Stimulated activated naive B cell treated with anti-CD40 and anti-IgM and Interleukin-4, amounts not matched to agents 10 μg/mL and 1 μg/mL and 100 μg/mL, for 72 hours (primary cell): Measurements from ENCODE around the gene FAM98C.
"Not testable (repeated sequence)": the region's sequence is repeated elsewhere in the genome, so short reads cannot be mapped to it uniquely, and the experiment has no call there.

Experiments used
- ATAC-seq, 2 donors: fragments of 150-1000 bp; cut with Tn5 transposase; replicated peaks; 2 replicates each; pipeline ENCODE4 v1.10.0; 2021; ENCODE audit warnings: moderate library complexity in 1 of 2
- DNase-seq: peaks from one replicate; pipeline ENCODE4 v3.0.0; 2021
- H3K27ac Mint-ChIP-seq: one replicate; pipeline ENCODE4 v1.8.0; 2022; ENCODE audit warnings: mild to moderate bottlenecking, mixed read lengths
- H3K27me3 Mint-ChIP-seq, 2 donors: one replicate each; pipeline ENCODE4 v1.8.0; 2022; ENCODE audit warnings: mixed read lengths in 2 of 2
- H3K36me3 Mint-ChIP-seq, 2 donors: one replicate each; pipeline ENCODE4 v1.8.0; 2022; ENCODE audit warnings: mixed read lengths in 2 of 2, mild to moderate bottlenecking in 1 of 2
- H3K4me1 Mint-ChIP-seq, 2 donors: one replicate each; pipeline ENCODE4 v1.8.0; 2022; ENCODE audit warnings: mixed read lengths in 2 of 2, mild to moderate bottlenecking in 1 of 2
- H3K4me3 Mint-ChIP-seq, 2 donors: one replicate each; pipeline ENCODE4 v1.8.0; 2022; ENCODE audit warnings: mild to moderate bottlenecking in 2 of 2, mixed read lengths in 2 of 2, moderate library complexity in 1 of 2
- H3K9me3 Mint-ChIP-seq, 2 donors: one replicate each; pipeline ENCODE4 v1.8.0; 2022; ENCODE audit warnings: mixed read lengths in 2 of 2, mild to moderate bottlenecking in 1 of 2

FAM98C gene

GRCh38 chr19:38402967-38403674, at the start of gene FAM98C:
Gene FAM98C (plus strand): TSS chr19:38403093. CDS start chr19:38403154, 61 bp downstream.
- Mint-ChIP-seq H3K4me3 (peak within 1 kb of the TSS; percentile 93 to 96), H3K36me3 (peaks cover 9 to 14% of the 10 kb centered on the region in 2 donors), H3K27me3 (peaks cover 12 to 30% of the 10 kb centered on the region in 2 donors), H3K9me3 (no peaks in the 10 kb centered on the region), H3K4me1 (peaks cover 7 to 22% of the 10 kb centered on the region in 2 donors), H3K27ac (peak within 1 kb of the TSS; percentile 96)
- peak; percentile 97 for DNase-seq
- peak; percentile 97 to 98 for ATAC-seq

- Mint-ChIP-seq H3K36me3 (no peaks in the 10 kb centered on the region), H3K27me3 (peaks cover 13 to 43% of the 10 kb centered on the region in 2 donors), H3K9me3 (no peaks in the 10 kb centered on the region), H3K4me1 (peaks cover 5% of the 10 kb centered on the region in 2 donors), H3K27ac (no peak overlapping the region), H3K4me3 (no peak overlapping the region)
- no peak for DNase-seq
- ATAC-seq = no peak
Observed at GRCh38 chr19:38355728-38356725, 46.9 kb upstream of the FAM98C start.

GRCh38 chr19:38358071-38358470, 44.8 kb upstream of the FAM98C start:
- Mint-ChIP-seq H3K9me3 (no peaks in the 10 kb centered on the region), H3K4me1 (peaks cover 10 to 23% of the 10 kb centered on the region in 2 donors), H3K36me3 (no peaks in the 10 kb centered on the region), H3K27me3 (peaks cover 15 to 51% of the 10 kb centered on the region in 2 donors), H3K27ac (no peak overlapping the region), H3K4me3 (no peak overlapping the region)
- no peak for ATAC-seq
- no peak for DNase-seq

DNA sequence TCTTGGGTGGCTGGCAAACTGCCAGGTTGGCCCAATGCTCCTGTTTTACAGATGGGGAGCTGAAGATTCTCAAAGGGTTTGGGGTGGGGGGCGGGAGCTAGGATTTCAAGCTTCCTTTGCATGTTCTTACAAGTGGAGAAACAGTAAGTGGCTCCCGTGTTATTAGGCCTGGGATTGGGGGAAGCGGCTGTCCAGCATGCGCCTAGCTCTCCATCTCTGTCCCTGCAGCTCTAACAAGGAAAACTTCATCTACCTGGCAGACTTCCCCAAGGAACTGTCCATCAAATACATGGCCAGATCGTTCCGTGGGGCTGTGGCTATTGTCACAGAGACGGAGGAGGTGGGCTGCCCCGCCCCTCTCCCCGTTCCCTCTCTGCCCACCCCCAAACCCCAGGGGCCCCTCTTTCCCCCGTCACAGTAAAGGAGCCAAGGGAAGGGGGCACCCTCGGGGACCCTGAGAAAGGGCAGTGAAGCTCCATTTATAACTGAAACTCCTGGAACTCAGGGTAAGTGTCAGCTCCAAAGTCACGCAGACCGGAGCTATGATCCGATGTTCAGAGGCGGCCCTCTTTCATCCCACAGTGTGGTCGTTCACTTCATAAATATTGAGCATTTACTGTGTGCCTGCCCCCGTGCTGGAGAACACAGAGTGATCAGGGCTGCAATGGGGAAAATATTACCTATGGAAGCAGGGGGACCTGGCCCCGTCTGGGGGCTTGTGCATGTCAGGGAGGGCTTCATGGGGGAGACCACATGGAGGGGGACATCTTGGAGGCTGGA, 43.5 kb upstream of the FAM98C start:
- no peak for ATAC-seq
- Mint-ChIP-seq H3K9me3 (no peaks in the 10 kb centered on the region), H3K27ac (no peak overlapping the region), H3K27me3 (peaks cover 15 to 47% of the 10 kb centered on the region in 2 donors), H3K4me3 (no peak overlapping the region), H3K4me1 (peaks cover 10 to 23% of the 10 kb centered on the region in 2 donors), H3K36me3 (no peaks in the 10 kb centered on the region)
- no peak for DNase-seq

- Mint-ChIP-seq H3K9me3 (no peaks in the 10 kb centered on the region), H3K36me3 (no peaks in the 10 kb centered on the region), H3K4me3 (peak overlapping the region; percentile 87 to 90), H3K27me3 (peaks cover 15 to 39% of the 10 kb centered on the region in 2 donors), H3K4me1 (peaks cover 10 to 23% of the 10 kb centered on the region in 2 donors), H3K27ac (no peak overlapping the region)
- no peak for DNase-seq
- no peak for ATAC-seq
Observed at GRCh38 chr19:38360351-38360750, 42.5 kb upstream of the FAM98C start.

GRCh38 chr19:38360839-38361631, 41.9 kb upstream of the FAM98C start:
- no peak for ATAC-seq
- Mint-ChIP-seq H3K27me3 (peaks cover 16 to 38% of the 10 kb centered on the region in 2 donors), H3K27ac (no peak overlapping the region)

DNA sequence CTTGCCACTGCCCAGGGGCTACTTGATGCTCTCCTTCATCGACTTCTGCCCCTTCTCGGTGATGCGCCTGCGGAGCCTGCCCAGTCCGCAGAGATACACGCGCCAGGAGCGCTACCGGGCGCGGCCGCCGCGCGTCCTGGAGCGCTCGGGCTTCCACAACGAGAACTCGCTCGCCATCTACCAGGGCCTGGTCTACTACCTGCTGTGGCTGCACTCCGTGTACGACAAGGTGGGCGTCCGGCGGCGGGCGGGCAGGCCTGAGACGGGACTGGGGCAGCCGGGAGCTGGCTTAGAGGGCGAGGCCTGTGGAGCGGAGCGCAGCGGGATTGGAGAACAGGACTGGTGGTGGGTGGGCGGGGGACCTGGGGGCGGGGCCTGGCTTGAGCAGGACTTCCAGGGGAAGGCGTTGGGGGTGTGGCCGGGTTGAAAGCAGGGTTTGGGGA, 41.2 kb upstream of the FAM98C start:
- peaks cover 22 to 39% of the 10 kb centered on the region in 2 donors for H3K27me3 Mint-ChIP-seq
- H3K4me3 Mint-ChIP-seq = peak overlapping the region; percentile 87 to 90
- ATAC-seq (peak; percentile 78 to 79), DNase-seq (peak; percentile 60)
- H3K27ac Mint-ChIP-seq = no peak overlapping the region
- peaks cover 10 to 23% of the 10 kb centered on the region in 2 donors for H3K4me1 Mint-ChIP-seq
- H3K9me3 Mint-ChIP-seq = no peaks in the 10 kb centered on the region
- no peaks in the 10 kb centered on the region for H3K36me3 Mint-ChIP-seq

More at GRCh38 chr19:38360839-38361631, 41.9 kb upstream of the FAM98C start:
- Mint-ChIP-seq H3K9me3 (no peaks in the 10 kb centered on the region), H3K4me1 (peaks cover 10 to 23% of the 10 kb centered on the region in 2 donors), H3K36me3 (no peaks in the 10 kb centered on the region), H3K4me3 (peak overlapping the region; percentile 87 to 90)
- DNase-seq = no peak

- H3K4me3 Mint-ChIP-seq = peak overlapping the region; percentile 87 to 90
- H3K36me3 Mint-ChIP-seq = no peaks in the 10 kb centered on the region
- H3K27me3 Mint-ChIP-seq = peaks cover 24 to 43% of the 10 kb centered on the region in 2 donors
- H3K4me1 Mint-ChIP-seq = peaks cover 10 to 23% of the 10 kb centered on the region in 2 donors
- ATAC-seq (peak; percentile 69 to 79), DNase-seq (peak; percentile 60)
- H3K27ac Mint-ChIP-seq = no peak overlapping the region
- H3K9me3 Mint-ChIP-seq = no peaks in the 10 kb centered on the region
Observed at GRCh38 chr19:38362076-38362945, 40.6 kb upstream of the FAM98C start.

- ATAC-seq, H3K9me3 Mint-ChIP-seq, H3K27ac Mint-ChIP-seq, DNase-seq, H3K36me3 Mint-ChIP-seq: not testable (repeated sequence)
- Mint-ChIP-seq H3K4me1 (peaks cover 10 to 23% of the 10 kb centered on the region in 2 donors), H3K4me3 (peak overlapping the region; percentile 52 to 90), H3K27me3 (peaks cover 32 to 51% of the 10 kb centered on the region in 2 donors)
Observed at GRCh38 chr19:38362946-38363688, 39.8 kb upstream of the FAM98C start.

DNA sequence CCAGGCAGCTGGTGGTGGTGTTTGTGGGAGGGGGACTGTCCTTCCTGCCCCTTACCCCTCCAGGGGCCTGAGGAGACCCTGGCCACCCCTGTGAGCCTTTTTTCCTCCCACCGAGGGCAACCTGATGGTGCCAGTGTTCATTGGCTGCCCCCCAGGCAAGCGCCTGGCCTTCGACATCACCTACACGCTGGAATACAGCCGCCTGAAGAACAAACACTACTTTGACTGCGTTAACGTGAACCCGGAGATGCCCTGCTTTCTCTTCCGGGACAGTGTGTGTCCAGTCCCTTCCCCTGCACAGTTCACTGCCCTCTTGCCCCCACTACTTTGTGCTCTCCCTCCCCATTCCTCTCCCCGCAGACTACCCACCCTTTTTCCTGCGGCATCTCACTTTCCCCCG, 35.9 kb upstream of the FAM98C start:
- H3K27me3 Mint-ChIP-seq = peaks cover 31 to 43% of the 10 kb centered on the region in 2 donors
- DNase-seq = no peak
- ATAC-seq = no peak
- no peaks in the 10 kb centered on the region for H3K36me3 Mint-ChIP-seq
- H3K4me3 Mint-ChIP-seq = no peak overlapping the region
- H3K4me1 Mint-ChIP-seq = peaks cover 0 to 8% of the 10 kb centered on the region in 2 donors
- no peak overlapping the region for H3K27ac Mint-ChIP-seq
- H3K9me3 Mint-ChIP-seq = no peaks in the 10 kb centered on the region

DNA sequence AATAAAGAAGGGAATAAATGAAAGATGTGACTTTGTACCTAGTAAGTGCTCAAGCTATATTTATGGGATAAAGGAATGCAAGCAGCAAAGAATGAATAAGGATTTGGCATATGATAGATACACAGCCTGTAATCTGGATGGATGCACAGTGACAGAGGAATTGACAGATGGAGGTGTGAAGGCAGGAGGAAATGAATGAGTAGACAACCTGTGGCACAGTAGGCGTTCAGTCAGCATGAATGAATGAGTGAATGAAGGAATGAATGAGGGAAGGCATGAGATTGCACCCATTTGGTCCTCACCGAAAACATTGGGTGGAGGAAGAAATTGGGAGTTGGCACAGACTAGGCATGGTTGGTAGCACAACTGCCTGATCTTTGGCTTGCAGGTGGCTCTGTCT, 33.3 kb upstream of the FAM98C start:
- Mint-ChIP-seq H3K27me3 (peaks cover 31 to 37% of the 10 kb centered on the region in 2 donors), H3K9me3 (no peaks in the 10 kb centered on the region), H3K36me3 (peaks cover under 1% of the 10 kb centered on the region in 2 donors), H3K27ac (no peak overlapping the region), H3K4me1 (peaks cover 2% of the 10 kb centered on the region in 2 donors), H3K4me3 (no peak overlapping the region)
- no peak for DNase-seq
- ATAC-seq = no peak

DNA sequence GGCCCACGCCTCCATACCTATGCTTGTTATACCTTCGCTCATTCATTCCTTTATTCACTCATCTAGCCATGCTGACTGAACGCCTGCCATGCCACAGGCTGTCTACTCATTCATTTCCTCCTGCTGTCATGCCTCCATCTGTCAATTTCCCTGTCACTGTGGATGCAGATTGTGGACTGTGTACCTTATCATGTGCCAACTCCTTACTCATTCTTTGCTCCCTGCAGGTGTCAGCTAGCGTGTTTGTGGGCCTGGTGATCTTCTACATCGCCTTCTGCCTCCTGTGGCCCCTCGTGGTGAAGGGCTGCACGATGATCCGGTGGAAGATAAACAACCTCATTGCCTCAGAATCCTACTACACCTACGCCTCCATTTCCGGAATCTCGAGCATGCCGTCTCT, 32.6 kb upstream of the FAM98C start:
- Mint-ChIP-seq H3K27ac (no peak overlapping the region), H3K9me3 (no peaks in the 10 kb centered on the region), H3K4me1 (peaks cover 6 to 9% of the 10 kb centered on the region in 2 donors), H3K27me3 (peaks cover 31 to 37% of the 10 kb centered on the region in 2 donors), H3K4me3 (no peak overlapping the region), H3K36me3 (peaks cover 7 to 8% of the 10 kb centered on the region in 2 donors)
- DNase-seq = no peak
- ATAC-seq = no peak
